ENCODE measurements around the gene LPP. TPM values are rescaled to one million over a fixed set of nuclear protein-coding genes. Genes with fewer than 3 reads are reported as not detected.

Gene LPP
- total and polyA plus RNA-seq, 2 of the 13 experiments (the other 11 are each of a cell fraction or from before 2014, with no cell fraction given), result 19.2 to 29.9 TPM

GRCh38 chr3:188301147-188301546 is 147.2 kb downstream of the LPP start:
- no peak overlapping the region for H2AFZ ChIP-seq (ENCODE audit: low read length)
- intact Hi-C loops (cut with micrococcal nuclease; ENCODE audit: unreplicated experiment), result no loop called here
- in situ Hi-C loops (cut with HindIII; ENCODE audit: extremely low pct_ligation_motif_present, low pct_unique_long_range_greater_than_20kb), result no loop called here
- H3K27me3 ChIP-seq (ENCODE audit: control insufficient read depth in 1 of 2, insufficient read depth in 2 of 2, low read length in 2 of 2), result no peaks in the 10 kb centered on the region
- no peaks in the 10 kb centered on the region for H4K20me1 ChIP-seq (ENCODE audit: insufficient read depth, low read length)
- no TSS peak for BruUV-seq (replicated peaks)
- no peaks in the 10 kb centered on the region for H3K9me3 ChIP-seq (ENCODE audit: low read length)
- peaks cover 40% of the 10 kb centered on the region for H3K79me2 ChIP-seq (ENCODE audit: insufficient read depth, low read length)
- DNase-seq (ENCODE audit: low spot score) (no peak), FAIRE-seq (no peak), ATAC-seq (no peak)
- H3K9ac ChIP-seq (ENCODE audit: insufficient read depth, low read depth, low read length), result no peak overlapping the region
- TF ChIP-seq ZNF225 (CRISPR knock-in tag; IDR thresholded peaks at IDR 0.05) (no peak), ZMYM2 (CRISPR knock-in tag; IDR thresholded peaks at IDR 0.05) (no peak), MYNN (CRISPR knock-in tag; IDR thresholded peaks at IDR 0.05; ENCODE audit: low read depth) (no peak), ZNF264 (CRISPR knock-in tag; IDR thresholded peaks at IDR 0.05) (no peak), SNAPC2 (CRISPR knock-in tag; IDR thresholded peaks at IDR 0.05) (no peak), TCF7L2 (IDR thresholded peaks at IDR 0.05; ENCODE audit: low read depth, low read length) (no peak), PHF8 (CRISPR knock-in tag; IDR thresholded peaks at IDR 0.05) (no peak), FOXM1 (CRISPR knock-in tag; IDR thresholded peaks at IDR 0.05) (no peak), SRSF9 (IDR thresholded peaks at IDR 0.05; ENCODE audit: borderline replicate concordance, insufficient read depth, low read depth, low read length, poor library complexity, severe bottlenecking) (no peak), MIER3 (CRISPR knock-in tag; IDR thresholded peaks at IDR 0.05; ENCODE audit: borderline replicate concordance) (no peak)
- TF ChIP-seq, protein P1, sequence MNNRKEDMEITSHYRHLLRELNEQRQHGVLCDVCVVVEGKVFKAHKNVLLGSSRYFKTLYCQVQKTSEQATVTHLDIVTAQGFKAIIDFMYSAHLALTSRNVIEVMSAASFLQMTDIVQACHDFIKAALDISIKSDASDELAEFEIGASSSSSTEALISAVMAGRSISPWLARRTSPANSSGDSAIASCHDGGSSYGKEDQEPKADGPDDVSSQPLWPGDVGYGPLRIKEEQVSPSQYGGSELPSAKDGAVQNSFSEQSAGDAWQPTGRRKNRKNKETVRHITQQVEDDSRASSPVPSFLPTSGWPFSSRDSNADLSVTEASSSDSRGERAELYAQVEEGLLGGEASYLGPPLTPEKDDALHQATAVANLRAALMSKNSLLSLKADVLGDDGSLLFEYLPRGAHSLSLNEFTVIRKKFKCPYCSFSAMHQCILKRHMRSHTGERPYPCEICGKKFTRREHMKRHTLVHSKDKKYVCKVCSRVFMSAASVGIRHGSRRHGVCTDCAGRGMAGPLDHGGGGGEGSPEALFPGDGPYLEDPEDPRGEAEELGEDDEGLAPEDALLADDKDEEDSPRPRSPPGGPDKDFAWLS (CRISPR knock-in tag; IDR thresholded peaks at IDR 0.05; ENCODE audit: borderline replicate concordance), result no peak
- POLR2A ChIA-PET, result no interaction called here
- H3K4me1 ChIP-seq (ENCODE audit: insufficient read depth, low read length), result peaks cover 91% of the 10 kb centered on the region
- no peaks in the 10 kb centered on the region for H3K36me3 ChIP-seq (replicated peaks in 1 of 2; ENCODE audit: control insufficient read depth in 1 of 2, insufficient read depth in 2 of 2, low read length in 2 of 2)
- H3K4me2 ChIP-seq (ENCODE audit: low read depth, low read length), result no peak overlapping the region
- WGBS (ENCODE audit: low lambda C conversion rate), result 93% methylated on average over 1 of the region's 1 CpG
- CTCF ChIA-PET (ENCODE audit: low intra/inter-chr PET ratio, low total read pairs), result no interaction called here
- no peak overlapping the region for H3K4me3 ChIP-seq (replicated peaks in 1 of 3; ENCODE audit: insufficient read depth in 1 of 3, low read depth in 2 of 3, low read length in 3 of 3)
- H3K27ac ChIP-seq (ENCODE audit: extremely low read length, insufficient read depth, low read length), result no peak overlapping the region
